Ectodermal cell (in vitro differentiated cells): ENCODE data around the gene APCDD1.

Experiments used
- H3K27ac ChIP-seq: 2 replicates; pipeline ENCODE4 v1.7.0; 2013; ENCODE audit warnings: mild to moderate bottlenecking, low read depth, low read length; ENCODE audit not compliant: insufficient read depth, poor library complexity, severe bottlenecking
- H3K27me3 ChIP-seq: 2 replicates; pipeline ENCODE4 v1.7.0; 2013; ENCODE audit warnings: mild to moderate bottlenecking, low read length; ENCODE audit not compliant: insufficient read depth, control insufficient read depth, poor library complexity, severe bottlenecking
- H3K36me3 ChIP-seq: one replicate; pipeline ENCODE4 v1.7.0; 2013; ENCODE audit warnings: low read length; ENCODE audit not compliant: control insufficient read depth, insufficient read depth
- H3K4me1 ChIP-seq: one replicate; pipeline ENCODE4 v1.7.0; 2013; ENCODE audit warnings: low read length; ENCODE audit not compliant: control insufficient read depth, insufficient read depth
- H3K4me3 ChIP-seq: 2 replicates; pipeline ENCODE4 v1.7.0; 2013; ENCODE audit warnings: low read depth, low read length, control low read depth; ENCODE audit not compliant: insufficient read depth
- H3K9me3 ChIP-seq: 2 replicates; pipeline ENCODE4 v1.7.0; 2013; ENCODE audit warnings: mild to moderate bottlenecking, low read length, moderate library complexity; ENCODE audit not compliant: control insufficient read depth
- WGBS, 2 experiments: methylation state at CpG; one replicate each; pipeline ENCODE4 v1.1.7; 2013; ENCODE audit warnings: missing lambda C conversion rate in 2 of 2; 5-methylcytosine and 5-hydroxymethylcytosine counted together

Gene APCDD1

DNA sequence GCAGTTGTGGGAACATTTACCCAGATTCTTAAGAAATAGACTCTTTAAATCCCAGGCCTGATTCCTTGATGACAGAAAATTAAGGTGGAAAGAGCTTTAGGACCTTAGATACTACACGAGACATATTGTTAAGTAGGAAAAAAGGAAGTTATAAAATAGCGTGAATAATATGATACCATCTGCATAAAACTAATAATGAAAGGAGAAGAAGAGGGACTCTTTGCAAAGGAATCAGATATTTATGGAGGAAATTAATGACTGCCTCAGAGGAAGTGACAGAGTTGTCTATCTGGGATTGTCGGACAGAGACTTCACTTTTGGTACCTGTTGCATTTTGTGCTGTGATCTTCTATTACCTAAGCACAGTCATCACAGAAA lies 20.8 kb downstream of the APCDD1 start:
- Histone ChIP-seq H3K36me3 (peaks cover 37% of the 10 kb centered on the region), H3K4me3 (no peak overlapping the region), H3K27ac (no peak overlapping the region), H3K4me1 (no peaks in the 10 kb centered on the region), H3K9me3 (no peaks in the 10 kb centered on the region), H3K27me3 (no peaks in the 10 kb centered on the region)
- WGBS, 2 experiments = 94 to 100% methylated on average over 3 of the region's 3 CpGs

DNA sequence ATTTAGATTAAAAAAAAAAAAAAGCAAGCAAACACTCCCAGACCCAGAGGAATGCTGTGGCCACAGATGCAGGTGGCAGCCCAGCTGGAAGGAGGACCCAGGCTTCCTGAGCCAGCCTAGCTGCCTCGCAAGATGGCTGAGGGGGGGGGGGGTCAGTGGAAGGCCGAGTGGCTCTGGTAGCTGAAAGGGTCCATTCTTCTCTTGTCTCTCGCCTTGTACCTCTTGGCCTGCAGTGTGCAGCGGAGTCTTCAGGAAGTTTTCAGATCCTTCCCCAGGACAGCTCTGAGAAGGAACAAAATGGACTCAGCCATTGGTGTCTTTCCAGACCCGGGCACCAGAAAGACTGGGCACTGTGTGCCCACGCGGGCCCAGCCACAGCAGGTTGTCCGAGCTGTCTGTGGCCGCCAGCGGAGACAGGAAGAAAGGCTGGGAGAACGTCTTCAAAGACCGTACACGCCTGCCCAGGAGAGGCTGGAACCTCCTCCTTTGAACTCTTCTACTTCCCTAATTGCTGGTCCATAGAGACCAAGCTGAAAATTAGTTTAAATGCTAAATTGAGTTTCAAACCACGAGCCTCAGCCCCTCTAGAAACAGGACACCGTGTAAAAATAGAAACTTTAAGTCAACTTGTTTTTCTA lies 21.3 kb downstream of the APCDD1 start:
- 95% methylated on average over 15 of the region's 15 CpGs for WGBS, 2 experiments
- no peak overlapping the region for H3K27ac ChIP-seq

DNA sequence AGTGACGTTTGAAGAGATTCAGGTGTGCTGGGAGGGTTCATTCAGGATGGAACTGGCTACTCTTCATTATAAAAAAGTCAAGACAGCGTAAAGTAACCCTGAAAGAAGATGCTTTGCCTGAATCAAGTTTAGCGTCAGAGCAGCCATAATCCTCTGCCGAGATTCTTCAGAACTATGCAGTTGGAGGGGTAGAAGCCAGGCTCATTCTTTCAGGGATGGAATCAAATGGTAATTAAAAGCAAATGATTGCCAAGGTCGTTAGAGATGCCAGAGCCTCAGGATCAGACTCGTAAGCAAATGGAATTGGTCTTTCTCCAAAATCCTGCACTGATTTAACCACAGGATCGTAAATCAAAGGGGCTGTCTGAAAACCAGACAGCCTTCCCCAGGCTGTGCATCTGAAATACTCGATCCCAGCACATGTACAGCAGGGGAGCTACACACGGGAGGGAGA lies 21.9 kb downstream of the APCDD1 start:
- Histone ChIP-seq H3K4me1 (no peaks in the 10 kb centered on the region), H3K36me3 (peaks cover 26% of the 10 kb centered on the region), H3K4me3 (no peak overlapping the region), H3K27ac (no peak overlapping the region), H3K9me3 (no peaks in the 10 kb centered on the region), H3K27me3 (no peaks in the 10 kb centered on the region)
- 85 to 89% methylated on average over 9 of the region's 9 CpGs for WGBS, 2 experiments

More for the DNA sequence above, 21.3 kb downstream of the APCDD1 start:
- Histone ChIP-seq H3K9me3 (no peaks in the 10 kb centered on the region), H3K36me3 (peaks cover 32% of the 10 kb centered on the region), H3K27me3 (no peaks in the 10 kb centered on the region), H3K4me1 (no peaks in the 10 kb centered on the region), H3K4me3 (no peak overlapping the region)

- WGBS, 2 experiments = 79 to 87% methylated on average over 3 of the region's 3 CpGs
- peaks cover 19% of the 10 kb centered on the region for H3K36me3 ChIP-seq
- H3K27ac ChIP-seq = no peak overlapping the region
- H3K9me3 ChIP-seq = no peaks in the 10 kb centered on the region
- H3K4me3 ChIP-seq = no peak overlapping the region
- H3K27me3 ChIP-seq = no peaks in the 10 kb centered on the region
- no peaks in the 10 kb centered on the region for H3K4me1 ChIP-seq
Observed at GRCh38 chr18:10477121-10477862, 22.9 kb downstream of the APCDD1 start.

GRCh38 chr18:10477863-10478260 lies 23.4 kb downstream of the APCDD1 start:
- no peaks in the 10 kb centered on the region for H3K27me3 ChIP-seq
- WGBS, 2 experiments = 84 to 85% methylated on average over 2 of the region's 2 CpGs
- H3K27ac ChIP-seq = no peak overlapping the region
- peaks cover 19% of the 10 kb centered on the region for H3K36me3 ChIP-seq
- no peaks in the 10 kb centered on the region for H3K9me3 ChIP-seq
- H3K4me3 ChIP-seq = no peak overlapping the region
- H3K4me1 ChIP-seq = no peaks in the 10 kb centered on the region

- Histone ChIP-seq H3K4me1 (no peaks in the 10 kb centered on the region), H3K9me3 (no peaks in the 10 kb centered on the region), H3K27ac (no peak overlapping the region), H3K36me3 (peaks cover 20% of the 10 kb centered on the region), H3K4me3 (no peak overlapping the region), H3K27me3 (no peaks in the 10 kb centered on the region)
- WGBS, 2 experiments = 63% methylated on average over 9 of the region's 9 CpGs
Observed at GRCh38 chr18:10481831-10482230, 27.4 kb downstream of the APCDD1 start.

DNA sequence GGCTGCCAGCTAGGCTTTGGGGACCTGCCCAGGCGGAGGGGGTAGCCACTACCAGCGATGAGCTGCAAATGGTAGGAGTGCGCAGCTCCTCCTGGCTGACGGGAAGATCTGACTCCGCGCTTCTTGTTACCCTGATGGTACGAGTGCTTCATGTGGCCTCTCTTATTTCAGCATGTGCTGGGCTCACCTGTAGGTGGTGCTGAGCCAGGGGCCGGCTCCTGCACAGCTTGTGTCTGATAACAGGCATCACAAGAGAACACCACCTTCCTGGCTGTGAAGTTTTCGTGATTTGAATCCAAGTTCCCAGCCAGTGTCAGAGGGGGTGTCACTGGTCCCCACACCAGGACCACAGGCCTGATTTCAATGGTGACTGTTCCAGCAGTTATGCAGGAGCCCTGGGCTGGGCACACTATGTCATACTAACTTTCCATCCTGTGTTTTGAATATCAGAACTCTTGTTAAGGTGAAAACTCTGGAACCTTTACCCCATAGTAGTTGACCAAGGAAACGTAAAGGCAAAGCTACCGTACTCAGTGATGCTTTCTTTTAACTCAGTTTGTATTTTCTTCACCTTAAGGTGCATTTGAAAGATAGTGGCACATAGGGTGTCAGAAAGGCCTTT lies 28.0 kb downstream of the APCDD1 start:
- Histone ChIP-seq H3K27ac (no peak overlapping the region), H3K4me3 (no peak overlapping the region), H3K4me1 (no peaks in the 10 kb centered on the region), H3K27me3 (no peaks in the 10 kb centered on the region), H3K36me3 (peaks cover 21% of the 10 kb centered on the region), H3K9me3 (no peaks in the 10 kb centered on the region)
- WGBS, 2 experiments = 92 to 93% methylated on average over 11 of the region's 11 CpGs

DNA sequence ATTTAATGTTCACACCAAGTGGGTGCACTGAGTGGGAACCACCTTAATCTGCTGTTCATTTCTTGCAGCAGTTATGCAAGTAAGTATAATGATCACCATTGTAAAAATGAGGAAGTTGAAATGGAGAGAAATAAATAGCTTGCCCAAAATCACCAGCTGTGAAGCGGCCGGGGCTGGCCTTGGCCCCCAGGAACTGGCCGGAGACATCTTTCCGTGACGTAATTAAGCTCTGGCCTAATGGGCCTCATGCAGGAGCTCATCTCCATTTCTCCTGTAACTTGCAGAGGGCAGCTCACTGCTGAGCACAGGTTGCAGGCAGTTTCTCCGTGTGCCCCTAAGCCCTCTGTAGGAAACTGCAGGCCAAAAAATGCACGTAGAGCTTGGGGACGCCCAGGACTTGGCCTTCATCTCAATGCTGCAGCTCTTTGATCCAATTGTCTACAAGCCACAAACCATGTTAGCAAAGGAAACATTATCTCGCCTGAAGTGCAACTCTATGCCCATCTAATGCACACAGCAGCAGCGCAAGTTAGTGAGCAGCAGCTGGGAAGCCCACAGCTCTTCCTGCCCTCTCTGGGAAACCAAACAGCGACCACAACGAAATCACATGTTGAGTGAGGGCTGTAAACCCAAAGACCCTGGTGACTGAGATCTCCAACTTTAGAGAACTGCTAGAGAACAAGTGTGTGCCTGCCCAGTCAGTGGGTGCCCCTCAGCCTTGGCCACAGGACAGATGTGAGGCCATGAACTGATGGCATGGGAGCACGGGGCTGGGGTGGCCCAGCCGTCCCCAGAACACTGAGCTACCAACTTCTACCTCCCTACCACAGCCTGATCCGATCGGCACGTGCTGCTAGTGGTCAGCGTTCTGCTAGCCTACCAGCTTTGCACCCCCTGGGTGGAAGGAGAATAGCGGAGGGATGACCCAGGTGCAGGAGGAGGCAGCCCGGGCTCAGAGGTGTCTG lies 28.8 kb downstream of the APCDD1 start:
- Histone ChIP-seq H3K9me3 (no peaks in the 10 kb centered on the region), H3K4me3 (no peak overlapping the region), H3K27me3 (no peaks in the 10 kb centered on the region), H3K4me1 (no peaks in the 10 kb centered on the region), H3K27ac (no peak overlapping the region), H3K36me3 (peaks cover 21% of the 10 kb centered on the region)
- WGBS, 2 experiments = 87 to 90% methylated on average over 20 of the region's 20 CpGs

GRCh38 chr18:10485475-10485874 lies 31.0 kb downstream of the APCDD1 start:
- no peak overlapping the region for H3K4me3 ChIP-seq
- WGBS, 2 experiments = 93 to 96% methylated on average over 20 of the region's 20 CpGs
- H3K27me3 ChIP-seq = no peaks in the 10 kb centered on the region
- no peaks in the 10 kb centered on the region for H3K9me3 ChIP-seq
- no peak overlapping the region for H3K27ac ChIP-seq
- H3K4me1 ChIP-seq = no peaks in the 10 kb centered on the region
- peaks cover 17% of the 10 kb centered on the region for H3K36me3 ChIP-seq
